ENCODE results near the gene MFAP2. TPM values are rescaled to one million over a fixed set of nuclear protein-coding genes. Genes with fewer than 3 reads are reported as not detected.

Gene MFAP2
- total RNA-seq, 4 donors from 2014 or later: 9.3 to 17.9 (median 10.6) TPM

- DNase-seq (ENCODE audit: low spot score) (no peak), ATAC-seq (ENCODE audit: low FRiP score) (no peak)
- TF ChIP-seq, protein P1, sequence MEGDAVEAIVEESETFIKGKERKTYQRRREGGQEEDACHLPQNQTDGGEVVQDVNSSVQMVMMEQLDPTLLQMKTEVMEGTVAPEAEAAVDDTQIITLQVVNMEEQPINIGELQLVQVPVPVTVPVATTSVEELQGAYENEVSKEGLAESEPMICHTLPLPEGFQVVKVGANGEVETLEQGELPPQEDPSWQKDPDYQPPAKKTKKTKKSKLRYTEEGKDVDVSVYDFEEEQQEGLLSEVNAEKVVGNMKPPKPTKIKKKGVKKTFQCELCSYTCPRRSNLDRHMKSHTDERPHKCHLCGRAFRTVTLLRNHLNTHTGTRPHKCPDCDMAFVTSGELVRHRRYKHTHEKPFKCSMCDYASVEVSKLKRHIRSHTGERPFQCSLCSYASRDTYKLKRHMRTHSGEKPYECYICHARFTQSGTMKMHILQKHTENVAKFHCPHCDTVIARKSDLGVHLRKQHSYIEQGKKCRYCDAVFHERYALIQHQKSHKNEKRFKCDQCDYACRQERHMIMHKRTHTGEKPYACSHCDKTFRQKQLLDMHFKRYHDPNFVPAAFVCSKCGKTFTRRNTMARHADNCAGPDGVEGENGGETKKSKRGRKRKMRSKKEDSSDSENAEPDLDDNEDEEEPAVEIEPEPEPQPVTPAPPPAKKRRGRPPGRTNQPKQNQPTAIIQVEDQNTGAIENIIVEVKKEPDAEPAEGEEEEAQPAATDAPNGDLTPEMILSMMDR (IDR thresholded peaks at IDR 0.05): no peak
Observed at GRCh38 chr1:17023102-17023501, 42.7 kb upstream of the MFAP2 start.

- ATAC-seq (ENCODE audit: low FRiP score): no peak
- no peak for DNase-seq (ENCODE audit: low spot score)
- TF ChIP-seq, protein P1 (IDR thresholded peaks at IDR 0.05): no peak
Observed at GRCh38 chr1:17021896-17022295, 41.5 kb upstream of the MFAP2 start.

DNA sequence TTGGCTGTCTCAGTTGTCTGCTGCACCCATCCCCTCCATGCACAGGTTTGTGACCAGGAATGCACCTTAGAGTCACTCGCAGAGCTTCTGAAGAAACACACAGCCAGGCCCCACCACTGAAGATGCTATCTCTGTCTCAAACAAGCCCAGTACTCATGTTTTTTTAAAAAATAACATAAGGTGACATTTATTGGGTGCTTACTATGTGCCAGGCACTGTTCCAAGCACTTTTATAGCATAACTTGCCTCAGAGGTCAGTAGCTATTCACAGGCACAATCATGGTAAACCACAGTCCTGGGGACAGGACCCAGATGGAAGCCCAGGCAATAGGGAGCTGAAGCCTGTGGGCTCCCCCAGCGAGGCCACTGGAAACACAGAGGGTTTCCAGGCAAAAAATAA lies 40.1 kb upstream of the MFAP2 start:
- ATAC-seq (ENCODE audit: low FRiP score) (no peak), DNase-seq (ENCODE audit: low spot score) (no peak)

GRCh38 chr1:17018849-17019248 lies 38.4 kb upstream of the MFAP2 start:
- TF ChIP-seq, protein P1 (IDR thresholded peaks at IDR 0.05): no peak
- no peak for ATAC-seq (ENCODE audit: low FRiP score)
- DNase-seq (ENCODE audit: low spot score): no peak

More for the DNA sequence above, 40.1 kb upstream of the MFAP2 start:
- TF ChIP-seq, protein P1 (IDR thresholded peaks at IDR 0.05): no peak

- TF ChIP-seq, protein P1 (IDR thresholded peaks at IDR 0.05): no peak
- ATAC-seq (ENCODE audit: low FRiP score): no peak
- no peak for DNase-seq (ENCODE audit: low spot score)
Observed at GRCh38 chr1:17017435-17017834, 37.0 kb upstream of the MFAP2 start.

DNA sequence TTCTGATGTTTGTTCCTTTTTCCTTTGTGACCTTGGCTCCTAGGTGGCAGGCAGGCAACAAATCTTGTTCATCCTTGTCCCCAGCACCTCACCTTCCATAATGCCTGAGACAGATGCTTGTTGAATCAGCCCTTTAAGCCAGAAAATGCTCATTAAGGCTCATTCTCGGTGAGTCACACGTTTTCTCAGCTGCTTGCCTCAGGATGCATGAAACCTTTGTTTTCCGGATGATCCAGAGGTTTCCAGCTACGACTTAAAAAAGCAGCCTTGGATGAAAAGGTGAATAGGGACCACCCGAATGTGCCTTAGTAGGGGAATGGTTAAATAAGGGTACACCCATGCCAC lies 35.9 kb upstream of the MFAP2 start:
- ATAC-seq (ENCODE audit: low FRiP score): no peak
- DNase-seq (ENCODE audit: low spot score): no peak
- TF ChIP-seq, protein P1 (IDR thresholded peaks at IDR 0.05): no peak

DNA sequence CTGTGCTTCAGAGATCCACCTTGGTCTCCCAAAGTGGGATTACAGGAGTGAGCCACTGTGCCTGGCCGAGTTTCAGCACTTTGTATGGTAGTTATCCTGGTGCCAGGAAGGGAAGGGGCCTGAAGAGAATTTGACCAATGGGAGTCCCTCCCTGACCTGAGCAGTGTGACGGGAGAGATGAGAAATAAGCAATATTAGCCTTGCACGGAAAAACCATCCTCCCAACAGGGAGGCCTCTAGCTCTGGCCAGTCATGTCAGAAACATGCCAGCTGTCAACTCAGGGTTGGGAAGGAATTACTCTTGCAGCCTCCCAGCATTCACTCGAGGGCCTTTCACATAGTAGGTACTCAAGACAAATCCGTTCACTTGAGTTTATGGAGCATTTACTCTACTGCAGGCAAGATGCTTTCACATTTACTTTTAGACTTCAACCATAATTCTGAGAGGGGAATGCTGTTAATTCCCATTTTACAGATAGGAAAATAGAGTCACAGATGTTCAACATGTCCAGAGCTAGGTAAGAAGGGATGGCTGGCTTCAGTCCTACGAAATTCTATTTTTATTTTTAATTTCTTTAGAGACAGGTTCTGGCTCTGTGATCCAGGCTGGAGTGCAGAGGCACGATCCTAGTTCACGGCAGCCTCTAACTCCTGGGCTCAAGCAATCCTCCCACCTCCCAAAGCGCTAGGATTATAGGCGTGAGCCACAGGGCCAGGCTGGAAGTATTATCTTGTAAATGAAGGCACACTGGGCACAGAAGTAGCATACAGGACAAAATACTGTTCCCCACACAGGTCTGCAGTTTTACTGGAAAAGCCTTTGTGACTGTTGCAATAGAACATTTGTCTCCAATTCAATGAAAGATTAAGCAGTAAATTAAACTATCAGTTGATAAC lies 34.5 kb upstream of the MFAP2 start:
- ATAC-seq (ENCODE audit: low FRiP score) (no peak), DNase-seq (ENCODE audit: low spot score) (no peak)

More for the DNA sequence above, 34.5 kb upstream of the MFAP2 start:
- TF ChIP-seq, protein P1 (IDR thresholded peaks at IDR 0.05): no peak
